BE2C (cell line): ENCODE data around the gene CDCA7.

Experiments
- DNase-seq: peaks from one replicate; pipeline ENCODE4 v3.0.0-alpha.2; 2020
- H3K27me3 ChIP-seq: fragments of 250-450 bp; sonication (Bioruptor Pico); 2 replicates; pipeline ENCODE4 v1.5.1; 2020; ENCODE audit warnings: mild to moderate bottlenecking
- H3K36me3 ChIP-seq: fragments of 250-450 bp; sonication (Bioruptor Pico); 2 replicates; pipeline ENCODE4 v1.5.1; 2020; ENCODE audit warnings: mild to moderate bottlenecking
- H3K4me1 ChIP-seq: fragments of 250-450 bp; sonication (Bioruptor Pico); 2 replicates; pipeline ENCODE4 v1.5.1; 2020
- H3K4me3 ChIP-seq: 2 replicates; pipeline ENCODE4 v1.5.1; 2011; ENCODE audit warnings: low read depth, low read length
- H3K9me3 ChIP-seq: fragments of 250-450 bp; sonication (Bioruptor Pico); 2 replicates; pipeline ENCODE4 v1.5.1; 2020
- CTCF ChIP-seq: IDR thresholded peaks from 2 replicates; pipeline ENCODE4 v1.5.1; 2012; ENCODE audit warnings: mild to moderate bottlenecking, low read depth, low read length

Gene CDCA7

GRCh38 chr2:173355132-173355865 is 627 bp downstream of the CDCA7 start:
- no peaks in the 10 kb centered on the region for H3K9me3 ChIP-seq
- no peaks in the 10 kb centered on the region; the same call in 1 of the 2 replicates for H3K4me1 ChIP-seq
- H3K27me3 ChIP-seq: no peaks in the 10 kb centered on the region
- no peak for TF ChIP-seq CTCF
- DNase-seq: peak; percentile 47
- peak overlapping the region; percentile 75 for H3K4me3 ChIP-seq
- peaks cover 8% of the 10 kb centered on the region for H3K36me3 ChIP-seq

GRCh38 chr2:173355866-173356508 is 1.3 kb downstream of the CDCA7 start:
- Histone ChIP-seq H3K27me3 (no peaks in the 10 kb centered on the region), H3K4me3 (peak overlapping the region; percentile 75), H3K4me1 (no peaks in the 10 kb centered on the region; the same call in 1 of the 2 replicates), H3K9me3 (no peaks in the 10 kb centered on the region), H3K36me3 (peaks cover 8% of the 10 kb centered on the region)
- TF ChIP-seq CTCF: no peak
- peak; percentile 51 for DNase-seq

GRCh38 chr2:173357346-173357745 is 2.7 kb downstream of the CDCA7 start:
- H3K27me3 ChIP-seq: no peaks in the 10 kb centered on the region

GRCh38 chr2:173358616-173359015 is 3.9 kb downstream of the CDCA7 start:
- H3K27me3 ChIP-seq: no peaks in the 10 kb centered on the region
- no peak for TF ChIP-seq CTCF
- no peak overlapping the region for H3K4me3 ChIP-seq
- no peak for DNase-seq
- H3K9me3 ChIP-seq: no peaks in the 10 kb centered on the region
- H3K4me1 ChIP-seq: no peaks in the 10 kb centered on the region; the same call in 1 of the 2 replicates
- H3K36me3 ChIP-seq: peaks cover 11% of the 10 kb centered on the region

More at GRCh38 chr2:173357346-173357745, 2.7 kb downstream of the CDCA7 start:
- Histone ChIP-seq H3K4me3 (no peak overlapping the region), H3K4me1 (no peaks in the 10 kb centered on the region; the same call in 1 of the 2 replicates), H3K9me3 (no peaks in the 10 kb centered on the region), H3K36me3 (peaks cover 8% of the 10 kb centered on the region)
- no peak for DNase-seq
- TF ChIP-seq CTCF: no peak

GRCh38 chr2:173359231-173359630 is 4.6 kb downstream of the CDCA7 start:
- Histone ChIP-seq H3K4me3 (no peak overlapping the region), H3K36me3 (peaks cover 11% of the 10 kb centered on the region), H3K27me3 (no peaks in the 10 kb centered on the region), H3K9me3 (no peaks in the 10 kb centered on the region), H3K4me1 (no peaks in the 10 kb centered on the region)
- DNase-seq: no peak
- no peak for TF ChIP-seq CTCF

- Histone ChIP-seq H3K4me3 (no peak overlapping the region), H3K27me3 (no peaks in the 10 kb centered on the region), H3K9me3 (no peaks in the 10 kb centered on the region), H3K4me1 (no peaks in the 10 kb centered on the region), H3K36me3 (peaks cover 12% of the 10 kb centered on the region)
- no peak for TF ChIP-seq CTCF
- no peak for DNase-seq
Observed at GRCh38 chr2:173370198-173370597, 15.5 kb downstream of the CDCA7 start.
